Subcutaneous adipose tissue (tissue), 4 donors: ENCODE measurements around the gene HOXA5. TPM values are rescaled to one million over a fixed set of nuclear protein-coding genes. Genes with fewer than 3 reads are reported as not detected.

Experiments
- total RNA-seq, 4 donors: library from RNA; depleted of rRNA; stranded (reverse); fragments of >200 nt; gene quantifications; one replicate each; pipeline ENCODE4 v1.1.0, GENCODE V29; 2016
- TF ChIP-seq, protein P1 (sequence below): fragments of 450-650 bp; IDR thresholded peaks from one replicate; pipeline ENCODE4 v1.5.1; 2016; ENCODE audit warnings: low read depth, mild to moderate bottlenecking, control low read depth, antibody characterized with exemption, moderate library complexity

HOXA5 gene
- total RNA-seq, 4 donors from 2014 or later: 2.9 to 6.4 (median 4.7) TPM

DNA sequence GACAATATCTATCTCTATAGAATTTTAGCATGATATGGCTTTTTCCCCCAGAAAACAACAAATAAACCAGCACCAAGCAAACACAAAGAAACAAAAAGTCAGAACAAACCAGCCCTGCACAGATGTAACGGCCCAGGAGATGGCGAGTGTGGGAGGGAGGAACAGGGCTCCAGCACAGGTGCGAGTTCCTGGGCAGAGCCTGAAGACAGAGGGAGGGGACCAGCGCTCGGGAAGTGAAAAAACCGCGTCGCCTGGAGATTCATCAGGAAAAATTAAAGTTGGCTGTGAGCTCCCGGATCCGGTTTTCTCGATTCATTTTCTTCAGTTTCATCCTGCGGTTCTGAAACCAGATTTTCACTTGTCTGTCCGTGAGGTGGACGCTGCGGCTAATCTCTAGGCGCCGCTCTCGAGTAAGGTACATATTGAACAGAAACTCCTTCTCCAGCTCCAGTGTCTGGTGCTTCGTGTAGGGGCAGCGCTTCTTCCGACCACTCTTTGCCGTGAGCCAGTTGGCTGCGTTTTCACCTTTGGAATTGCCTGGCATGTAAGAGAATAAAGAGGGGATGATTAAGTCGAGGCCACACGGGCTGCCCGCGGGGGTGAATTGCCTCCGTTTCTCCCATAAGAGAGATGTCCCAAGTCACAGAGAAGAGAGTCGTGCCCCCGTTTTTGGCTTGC lies 28.3 kb upstream of the HOXA5 start:
- TF ChIP-seq, protein P1, sequence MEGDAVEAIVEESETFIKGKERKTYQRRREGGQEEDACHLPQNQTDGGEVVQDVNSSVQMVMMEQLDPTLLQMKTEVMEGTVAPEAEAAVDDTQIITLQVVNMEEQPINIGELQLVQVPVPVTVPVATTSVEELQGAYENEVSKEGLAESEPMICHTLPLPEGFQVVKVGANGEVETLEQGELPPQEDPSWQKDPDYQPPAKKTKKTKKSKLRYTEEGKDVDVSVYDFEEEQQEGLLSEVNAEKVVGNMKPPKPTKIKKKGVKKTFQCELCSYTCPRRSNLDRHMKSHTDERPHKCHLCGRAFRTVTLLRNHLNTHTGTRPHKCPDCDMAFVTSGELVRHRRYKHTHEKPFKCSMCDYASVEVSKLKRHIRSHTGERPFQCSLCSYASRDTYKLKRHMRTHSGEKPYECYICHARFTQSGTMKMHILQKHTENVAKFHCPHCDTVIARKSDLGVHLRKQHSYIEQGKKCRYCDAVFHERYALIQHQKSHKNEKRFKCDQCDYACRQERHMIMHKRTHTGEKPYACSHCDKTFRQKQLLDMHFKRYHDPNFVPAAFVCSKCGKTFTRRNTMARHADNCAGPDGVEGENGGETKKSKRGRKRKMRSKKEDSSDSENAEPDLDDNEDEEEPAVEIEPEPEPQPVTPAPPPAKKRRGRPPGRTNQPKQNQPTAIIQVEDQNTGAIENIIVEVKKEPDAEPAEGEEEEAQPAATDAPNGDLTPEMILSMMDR: no peak

DNA sequence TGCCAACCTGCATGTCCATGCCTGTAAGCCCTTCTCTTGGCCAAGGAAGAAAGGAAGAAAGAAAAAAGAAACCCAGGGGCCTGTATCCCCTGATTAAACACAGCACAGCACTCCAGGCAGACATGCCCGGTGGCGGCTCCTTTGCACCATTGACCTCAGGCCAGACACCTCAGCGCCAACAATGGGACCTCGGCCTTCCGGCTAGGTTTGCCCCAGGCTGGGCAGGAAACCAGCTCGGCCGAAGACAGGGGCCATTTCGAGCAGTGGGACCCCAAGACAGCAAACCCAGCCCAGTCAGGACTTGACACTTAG lies 27.8 kb upstream of the HOXA5 start:
- TF ChIP-seq, protein P1: no peak

DNA sequence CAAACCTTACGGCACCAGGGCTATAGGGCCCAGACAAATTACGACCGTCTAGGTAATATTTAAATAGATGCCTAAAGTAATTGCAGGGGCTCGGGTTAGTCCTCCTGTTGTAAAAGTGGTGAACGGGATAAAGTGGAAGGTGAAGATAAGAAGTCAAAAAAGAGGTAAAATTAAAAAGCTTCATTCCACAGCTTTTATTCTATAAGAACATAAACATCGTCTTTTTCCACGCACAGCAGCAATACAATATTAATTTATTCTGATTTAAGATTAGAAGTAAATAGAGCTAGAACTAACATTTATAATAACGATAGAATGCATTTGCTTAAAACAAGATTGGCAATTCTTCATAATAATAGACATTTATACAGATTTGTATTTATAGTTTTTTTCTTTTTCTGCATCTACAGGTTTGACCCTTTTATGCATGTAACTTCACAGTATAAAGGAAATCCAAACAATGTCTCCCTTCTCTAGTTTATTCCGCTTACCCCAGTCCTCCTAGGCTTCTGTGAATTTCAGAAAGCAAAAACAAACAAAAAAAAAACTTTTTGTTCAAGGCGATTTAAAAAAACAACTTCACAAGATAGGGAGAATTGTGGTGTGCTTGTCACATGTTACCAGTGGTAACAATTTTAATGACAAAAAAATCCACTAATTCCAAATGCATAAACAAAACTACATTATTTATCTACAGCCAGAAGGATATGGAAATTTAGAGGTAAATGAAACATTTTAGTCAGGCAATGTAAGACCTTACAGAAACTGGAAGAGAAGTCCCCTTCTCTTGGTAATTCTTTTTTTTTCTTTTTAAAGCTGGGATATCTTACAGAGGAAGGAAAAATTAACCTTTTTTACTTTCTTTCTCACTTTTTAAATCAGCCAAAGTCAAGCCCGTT lies 27.2 kb upstream of the HOXA5 start:
- TF ChIP-seq, protein P1: no peak

DNA sequence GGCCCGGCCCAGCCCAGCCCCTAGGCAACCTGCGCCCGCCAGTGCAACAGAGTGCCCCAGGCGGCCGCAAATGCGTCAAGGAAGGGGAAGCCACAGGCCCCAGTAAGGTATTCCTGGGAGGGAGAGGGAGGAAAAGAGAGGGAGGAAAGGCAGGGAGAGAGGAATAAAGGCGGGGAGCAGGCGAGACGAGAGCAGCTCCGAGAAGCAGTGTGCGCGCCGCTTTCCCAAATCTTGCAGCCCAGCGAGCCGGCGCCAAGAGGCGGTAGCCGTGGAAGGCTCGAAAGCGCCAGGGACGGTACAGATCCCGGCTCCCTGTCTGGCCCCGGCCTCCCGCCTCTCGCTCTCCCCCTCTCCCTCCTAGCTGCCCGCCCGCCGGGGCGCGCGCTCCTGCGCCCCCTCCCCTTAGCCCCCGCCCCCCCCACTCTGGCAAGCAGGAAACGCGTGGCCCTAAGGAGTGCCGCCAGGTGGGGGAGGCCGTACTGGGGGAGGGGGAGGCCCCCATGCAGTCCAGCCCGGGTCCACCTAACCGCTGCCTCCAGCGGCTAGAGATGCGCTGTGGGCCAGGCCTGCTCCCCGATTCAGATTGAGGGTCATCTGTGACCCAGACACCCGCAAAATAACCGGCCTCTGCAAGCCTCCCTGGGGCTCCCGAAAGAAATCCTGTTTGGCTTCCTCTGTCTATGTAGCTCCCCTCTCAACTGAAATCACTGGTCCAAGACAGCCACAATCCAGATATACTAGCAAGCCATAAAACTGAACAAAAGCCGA lies 26.4 kb upstream of the HOXA5 start:
- TF ChIP-seq, protein P1: no peak

DNA sequence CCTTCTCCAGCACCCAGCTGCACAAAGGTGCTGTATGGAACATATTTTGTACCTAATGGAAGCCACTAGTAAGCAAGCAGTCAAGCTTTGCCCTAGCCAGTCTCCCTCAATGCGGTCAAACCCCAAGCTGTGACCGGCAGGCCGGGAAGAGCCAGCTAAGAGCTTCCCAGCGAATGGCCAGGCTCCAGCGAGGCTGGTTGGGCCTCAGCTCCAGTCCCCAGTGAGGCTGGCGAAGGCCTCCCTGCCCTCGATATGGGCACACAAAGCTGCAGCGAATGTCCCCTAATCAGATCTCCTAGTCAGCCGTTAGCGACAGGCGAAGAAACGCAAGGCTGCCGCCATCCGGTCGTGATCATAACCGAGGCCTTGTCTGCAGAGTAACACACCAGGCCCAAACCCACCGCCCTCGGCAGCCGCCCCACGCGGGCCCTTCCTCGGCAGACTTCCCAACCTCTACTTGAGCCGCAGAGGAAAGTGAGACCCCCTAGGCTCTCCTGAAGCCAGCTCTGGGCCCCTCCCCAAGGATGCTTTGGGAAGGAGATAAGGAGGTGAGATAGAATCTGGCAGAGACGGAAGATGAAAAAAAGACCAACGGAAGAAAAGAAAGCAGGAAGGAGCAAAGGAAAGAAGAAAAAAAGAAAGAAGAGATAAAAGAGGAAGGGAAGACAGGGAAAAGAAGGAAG lies 24.9 kb upstream of the HOXA5 start:
- TF ChIP-seq, protein P1: no peak

DNA sequence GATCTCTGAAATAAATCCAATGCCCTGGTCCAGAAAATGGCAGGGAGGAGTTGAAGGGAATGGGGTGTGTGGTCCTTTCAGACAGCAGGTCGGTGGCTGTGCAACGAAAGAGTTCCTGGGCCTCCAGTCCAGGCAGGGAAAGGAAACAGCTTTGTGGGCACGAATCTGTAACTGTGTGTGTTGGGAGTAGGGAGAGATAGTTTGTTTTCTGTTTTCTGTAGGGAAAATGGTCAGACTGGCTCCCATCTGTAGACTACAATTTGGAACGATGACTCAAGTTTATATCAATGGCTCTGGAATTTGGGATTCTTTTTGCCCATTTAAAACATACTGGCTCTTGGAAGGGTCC lies 24.4 kb upstream of the HOXA5 start:
- TF ChIP-seq, protein P1: no peak
